ENCODE results near the gene TLL2.

- TF ChIP-seq CTCF (IDR thresholded peaks at IDR 0.05) (no peak), POLR2A (IDR thresholded peaks at IDR 0.05) (no peak)
Observed at GRCh38 chr10:96560489-96560888, 46.8 kb upstream of the TLL2 start.
